ENCODE results near the gene FADD.

GRCh38 chr11:70220920-70221319 lies 17.8 kb downstream of the FADD start:
- TF ChIP-seq, protein P1, sequence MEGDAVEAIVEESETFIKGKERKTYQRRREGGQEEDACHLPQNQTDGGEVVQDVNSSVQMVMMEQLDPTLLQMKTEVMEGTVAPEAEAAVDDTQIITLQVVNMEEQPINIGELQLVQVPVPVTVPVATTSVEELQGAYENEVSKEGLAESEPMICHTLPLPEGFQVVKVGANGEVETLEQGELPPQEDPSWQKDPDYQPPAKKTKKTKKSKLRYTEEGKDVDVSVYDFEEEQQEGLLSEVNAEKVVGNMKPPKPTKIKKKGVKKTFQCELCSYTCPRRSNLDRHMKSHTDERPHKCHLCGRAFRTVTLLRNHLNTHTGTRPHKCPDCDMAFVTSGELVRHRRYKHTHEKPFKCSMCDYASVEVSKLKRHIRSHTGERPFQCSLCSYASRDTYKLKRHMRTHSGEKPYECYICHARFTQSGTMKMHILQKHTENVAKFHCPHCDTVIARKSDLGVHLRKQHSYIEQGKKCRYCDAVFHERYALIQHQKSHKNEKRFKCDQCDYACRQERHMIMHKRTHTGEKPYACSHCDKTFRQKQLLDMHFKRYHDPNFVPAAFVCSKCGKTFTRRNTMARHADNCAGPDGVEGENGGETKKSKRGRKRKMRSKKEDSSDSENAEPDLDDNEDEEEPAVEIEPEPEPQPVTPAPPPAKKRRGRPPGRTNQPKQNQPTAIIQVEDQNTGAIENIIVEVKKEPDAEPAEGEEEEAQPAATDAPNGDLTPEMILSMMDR (IDR thresholded peaks at IDR 0.05): no peak
- TF ChIP-seq EP300 (IDR thresholded peaks at IDR 0.05): no peak
- TF ChIP-seq POLR2AphosphoS5 (IDR thresholded peaks at IDR 0.05): no peak

All from gastroesophageal sphincter (tissue), 3 donors.